OCI-LY1 (cell line): ENCODE results near the gene CDKAL1.

Source experiments
- CTCF ChIP-seq: fragments of 200-600 bp; sonication (generic), shearing (Covaris generic); IDR thresholded peaks from 2 replicates; pipeline ENCODE4 v1.5.1; 2017; ENCODE audit warnings: mild to moderate bottlenecking, antibody characterized with exemption, low read length, moderate library complexity, mixed read lengths
- EZH2 ChIP-seq: fragments of 200-600 bp; sonication (generic), shearing (Covaris generic); IDR thresholded peaks from 2 replicates; pipeline ENCODE4 v1.8.0; 2017; ENCODE audit warnings: borderline replicate concordance, mixed run types, mild to moderate bottlenecking, antibody characterized with exemption, low read length, moderate library complexity, mixed read lengths

DNA sequence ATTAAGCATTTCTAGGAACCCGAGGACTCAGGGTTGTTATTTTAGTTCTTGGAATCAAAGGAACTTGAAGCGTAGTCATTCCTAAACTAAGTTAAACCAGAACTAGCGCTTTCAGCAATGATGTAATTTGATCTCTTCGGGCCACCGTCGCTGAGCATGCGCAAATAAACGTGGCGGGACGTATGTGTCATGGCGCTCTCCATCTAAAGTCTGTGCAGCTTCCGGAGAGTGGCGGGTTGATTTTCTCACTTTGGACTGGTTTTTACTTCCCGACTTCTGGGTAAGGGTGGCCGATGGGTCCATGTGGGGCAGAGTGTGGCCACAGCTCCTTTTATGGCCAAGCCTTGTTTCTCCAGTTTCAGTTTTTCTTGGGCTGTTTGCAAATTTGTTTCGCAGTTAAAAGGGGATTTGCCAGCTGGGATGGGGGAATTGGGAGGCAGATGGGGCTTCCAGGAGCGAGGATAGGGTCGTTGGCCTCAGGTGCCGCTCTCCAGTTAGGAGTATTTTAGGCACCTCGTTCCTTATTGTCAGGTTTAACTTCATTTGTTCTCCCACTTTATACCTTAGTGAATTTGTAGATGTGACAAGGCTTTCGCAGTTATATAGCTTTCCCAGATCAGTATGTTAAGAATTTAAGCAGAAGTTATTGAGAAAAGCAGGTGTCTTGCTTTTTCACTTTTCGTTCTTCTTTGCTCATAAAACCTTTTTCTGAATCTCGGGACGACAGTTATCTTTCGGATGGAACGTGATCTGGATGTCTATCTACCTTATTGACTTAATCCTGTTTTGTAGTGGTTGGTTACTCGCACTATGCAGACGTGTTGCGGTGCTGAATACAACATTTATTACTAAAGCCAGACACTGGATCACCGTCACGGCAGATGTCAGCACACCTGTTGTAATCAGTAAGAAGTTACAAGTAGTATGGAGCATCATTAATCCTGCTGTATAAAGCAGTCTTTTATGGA is at the start of gene CDKAL1:
- TF ChIP-seq EZH2 = no peak
- TF ChIP-seq CTCF = no peak
